K562 (cell line): ENCODE measurements around the gene SHB. TPM values are rescaled to one million over a fixed set of nuclear protein-coding genes. Genes with fewer than 3 reads are reported as not detected.

ENCODE experiments used
- CCNT2 ChIP-seq: IDR thresholded peaks from 2 replicates; pipeline ENCODE4 v1.6.1; 2011; ENCODE audit warnings: borderline replicate concordance, low read depth, mild to moderate bottlenecking, moderate library complexity, mixed read lengths, low read length; ENCODE audit not compliant: insufficient read length; ENCODE audit errors: extremely low read depth
- ELF4 ChIP-seq: fragments of 450-650 bp; formaldehyde crosslinking; IDR thresholded peaks from 2 replicates; pipeline ENCODE4 v1.4.0; 2022; ENCODE audit warnings: missing genetic modification characterization
- ESRRB ChIP-seq: fragments of 250-450 bp; sonication (Bioruptor Pico); IDR thresholded peaks from 2 replicates; pipeline ENCODE4 v1.5.0; 2020; ENCODE audit warnings: mild to moderate bottlenecking, moderate library complexity, borderline replicate concordance
- GATA2 ChIP-seq: sonication (generic); formaldehyde crosslinking; IDR thresholded peaks from 2 replicates; pipeline ENCODE4 v1.4.0; 2020; ENCODE audit warnings: mild to moderate bottlenecking, missing genetic modification reagents
- ILK ChIP-seq: fragments of 450-650 bp; IDR thresholded peaks from 2 replicates; pipeline ENCODE4 v1.6.1; 2016; ENCODE audit warnings: missing genetic modification characterization, low read depth, mild to moderate bottlenecking, missing compliant biosample characterization, moderate library complexity, borderline replicate concordance
- IRF9 ChIP-seq: fragments of 450-650 bp; IDR thresholded peaks from 2 replicates; pipeline ENCODE4 v1.6.1; 2016; ENCODE audit warnings: missing biosample characterization, missing genetic modification characterization
- KLF16 ChIP-seq: IDR thresholded peaks from 2 replicates; pipeline ENCODE4 v1.6.1; 2016; ENCODE audit warnings: antibody characterized with exemption
- MYBL2 ChIP-seq, 2 experiments: fragments of 450-650 bp in 1 of 2; sonication (generic) in 1 of 2; formaldehyde crosslinking in 1 of 2; IDR thresholded peaks; 2 replicates each; pipeline versions ENCODE4 v1.6.1 to v1.8.1; 2017 to 2022; ENCODE audit warnings: borderline replicate concordance in 1 of 2, inconsistent platforms in 1 of 2, low read depth in 1 of 2, mild to moderate bottlenecking in 1 of 2, missing genetic modification reagents in 1 of 2, moderate library complexity in 1 of 2
- NCOA6 ChIP-seq: fragments of 450-650 bp; IDR thresholded peaks from 2 replicates; pipeline ENCODE4 v1.6.1; 2017; ENCODE audit warnings: mild to moderate bottlenecking
- SMAD4 ChIP-seq: fragments of 250-450 bp; sonication (Bioruptor Pico); conservative IDR thresholded peaks from 2 replicates; pipeline ENCODE4 v1.8.0; 2021; ENCODE audit warnings: inconsistent platforms, mild to moderate bottlenecking, moderate library complexity
- WHSC1 ChIP-seq: IDR thresholded peaks from one replicate; pipeline ENCODE4 v1.6.1; 2012; ENCODE audit warnings: low read length, control low read depth, inconsistent platforms
- ZNF133 ChIP-seq: fragments of 250-450 bp; sonication (Bioruptor Pico); IDR thresholded peaks from 2 replicates; pipeline ENCODE4 v1.4.0; 2020; ENCODE audit warnings: mild to moderate bottlenecking
- ZNF41 ChIP-seq: fragments of 250-450 bp; sonication (Bioruptor Pico); conservative IDR thresholded peaks from 2 replicates; pipeline ENCODE4 v1.4.0; 2020; ENCODE audit warnings: mild to moderate bottlenecking
- ZNF561 ChIP-seq: fragments of 450-650 bp; formaldehyde crosslinking; conservative IDR thresholded peaks from 2 replicates; pipeline ENCODE4 v1.4.0; 2020; ENCODE audit warnings: mild to moderate bottlenecking, moderate library complexity
- ZNF780A ChIP-seq: fragments of 250-450 bp; sonication (Bioruptor Pico); IDR thresholded peaks from 2 replicates; pipeline ENCODE4 v1.5.0; 2021; ENCODE audit warnings: mild to moderate bottlenecking
- polyA plus RNA-seq, 8 experiments: library from polyadenylated mRNA; depleted of rRNA in 4 of 8; stranded (reverse) in 5 of 8; unstranded in 3 of 8; fragments of >200 nt; fragmentation: Nextera tagmentation in 2 of 8; fragmentation: Illumina TruSeq in 1 of 8; extraction: Ambion mirVana in 2 of 8; extraction: Trizol in 1 of 8; gene quantifications; 2 replicates each; pipeline versions ENCODE4 v1.2.1 to v1.2.3, GENCODE V29; 2011 to 2014; ENCODE audit warnings: inconsistent platforms in 1 of 8, missing spikeins in 1 of 8
- total RNA-seq, 7 experiments: library from RNA; depleted of rRNA in 6 of 7; stranded (reverse); fragments of >200 nt in 6 of 7; fragmentation: Illumina TruSeq in 2 of 7; extraction: Trizol in 2 of 7; gene quantifications; 2 replicates each; pipeline versions ENCODE4 v1.2.1 to v1.2.3, GENCODE V29; 2011 to 2021; ENCODE audit warnings: low replicate concordance in 1 of 7
- TF ChIP-seq, protein P1 (sequence below): fragments of 250-450 bp; sonication (Bioruptor Pico); IDR thresholded peaks from 2 replicates; pipeline ENCODE4 v1.8.0; 2021; ENCODE audit warnings: moderate library complexity, mild to moderate bottlenecking, inconsistent platforms
- TF ChIP-seq, protein P2 (sequence below): fragments of 250-450 bp; sonication (Bioruptor Pico); IDR thresholded peaks from 2 replicates; pipeline ENCODE4 v1.8.0; 2022; ENCODE audit warnings: inconsistent platforms
- TF ChIP-seq, protein P3 (sequence below): fragments of 250-450 bp; sonication (Bioruptor Pico); IDR thresholded peaks from 2 replicates; pipeline ENCODE4 v1.4.0; 2020; ENCODE audit warnings: mild to moderate bottlenecking, moderate library complexity

SHB gene
- total and polyA plus RNA-seq, 9 of the 15 experiments (the other 6 are each of a cell fraction or from before 2014, with no cell fraction given): 0.78 to 16.0 (median 5.3) TPM

DNA sequence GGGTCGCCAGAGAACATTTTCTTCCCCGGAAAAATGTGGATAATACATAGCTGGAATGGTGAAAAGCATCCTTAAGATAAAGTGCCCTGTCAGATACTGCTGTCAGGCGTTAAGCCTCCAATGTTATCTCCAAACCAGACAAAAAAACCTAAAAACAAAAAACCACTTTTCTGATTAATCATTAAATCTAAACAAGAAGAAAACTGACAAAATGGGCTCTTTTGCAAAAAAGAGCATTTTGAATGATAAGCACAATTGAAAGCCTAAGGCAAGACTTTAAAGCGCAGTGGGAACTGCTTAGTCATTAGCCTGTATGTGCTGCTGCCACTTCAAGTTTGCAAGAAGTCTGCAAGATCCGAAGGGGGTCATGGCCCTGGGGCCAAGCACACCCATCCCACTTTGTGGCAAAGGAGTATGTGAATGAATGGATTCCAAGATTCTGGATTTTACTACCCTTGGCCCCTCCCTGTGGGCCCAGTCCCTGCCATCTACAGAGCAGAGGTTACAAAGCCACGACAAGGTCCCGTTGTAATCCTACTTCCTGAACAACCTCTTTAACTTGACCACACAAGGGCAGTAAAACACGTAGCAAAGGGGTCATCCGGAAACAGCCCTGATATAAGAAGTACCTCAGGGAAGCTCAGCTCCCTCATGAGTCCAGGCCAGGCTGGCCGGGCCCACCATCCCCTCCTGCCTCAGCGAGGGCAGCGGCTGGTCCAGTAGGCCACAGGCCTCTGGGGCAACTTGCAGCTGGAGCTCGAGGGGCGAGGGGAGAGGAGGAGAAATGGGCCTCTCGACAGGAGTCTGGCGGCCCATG, 29.7 kb downstream of the SHB start (continued):
- TF ChIP-seq, protein P1, sequence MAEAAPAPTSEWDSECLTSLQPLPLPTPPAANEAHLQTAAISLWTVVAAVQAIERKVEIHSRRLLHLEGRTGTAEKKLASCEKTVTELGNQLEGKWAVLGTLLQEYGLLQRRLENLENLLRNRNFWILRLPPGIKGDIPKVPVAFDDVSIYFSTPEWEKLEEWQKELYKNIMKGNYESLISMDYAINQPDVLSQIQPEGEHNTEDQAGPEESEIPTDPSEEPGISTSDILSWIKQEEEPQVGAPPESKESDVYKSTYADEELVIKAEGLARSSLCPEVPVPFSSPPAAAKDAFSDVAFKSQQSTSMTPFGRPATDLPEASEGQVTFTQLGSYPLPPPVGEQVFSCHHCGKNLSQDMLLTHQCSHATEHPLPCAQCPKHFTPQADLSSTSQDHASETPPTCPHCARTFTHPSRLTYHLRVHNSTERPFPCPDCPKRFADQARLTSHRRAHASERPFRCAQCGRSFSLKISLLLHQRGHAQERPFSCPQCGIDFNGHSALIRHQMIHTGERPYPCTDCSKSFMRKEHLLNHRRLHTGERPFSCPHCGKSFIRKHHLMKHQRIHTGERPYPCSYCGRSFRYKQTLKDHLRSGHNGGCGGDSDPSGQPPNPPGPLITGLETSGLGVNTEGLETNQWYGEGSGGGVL (CRISPR knock-in tag): no peak
- TF ChIP-seq GATA2 (CRISPR knock-in tag): peak; percentile 50; the same call in 1 of the 2 replicates
- TF ChIP-seq ILK (tag): no peak
- no peak for TF ChIP-seq IRF9
- TF ChIP-seq, protein P2, sequence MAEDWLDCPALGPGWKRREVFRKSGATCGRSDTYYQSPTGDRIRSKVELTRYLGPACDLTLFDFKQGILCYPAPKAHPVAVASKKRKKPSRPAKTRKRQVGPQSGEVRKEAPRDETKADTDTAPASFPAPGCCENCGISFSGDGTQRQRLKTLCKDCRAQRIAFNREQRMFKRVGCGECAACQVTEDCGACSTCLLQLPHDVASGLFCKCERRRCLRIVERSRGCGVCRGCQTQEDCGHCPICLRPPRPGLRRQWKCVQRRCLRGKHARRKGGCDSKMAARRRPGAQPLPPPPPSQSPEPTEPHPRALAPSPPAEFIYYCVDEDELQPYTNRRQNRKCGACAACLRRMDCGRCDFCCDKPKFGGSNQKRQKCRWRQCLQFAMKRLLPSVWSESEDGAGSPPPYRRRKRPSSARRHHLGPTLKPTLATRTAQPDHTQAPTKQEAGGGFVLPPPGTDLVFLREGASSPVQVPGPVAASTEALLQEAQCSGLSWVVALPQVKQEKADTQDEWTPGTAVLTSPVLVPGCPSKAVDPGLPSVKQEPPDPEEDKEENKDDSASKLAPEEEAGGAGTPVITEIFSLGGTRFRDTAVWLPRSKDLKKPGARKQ (CRISPR knock-in tag): no peak
- TF ChIP-seq ZNF561: no peak
- no peak for TF ChIP-seq MYBL2 (IDR thresholded peaks at IDR 0.05; ENCODE audit: low read depth)
- no peak for TF ChIP-seq MYBL2 (CRISPR knock-in tag; IDR thresholded peaks at IDR 0.05; ENCODE audit: borderline replicate concordance)
- TF ChIP-seq, protein P3, sequence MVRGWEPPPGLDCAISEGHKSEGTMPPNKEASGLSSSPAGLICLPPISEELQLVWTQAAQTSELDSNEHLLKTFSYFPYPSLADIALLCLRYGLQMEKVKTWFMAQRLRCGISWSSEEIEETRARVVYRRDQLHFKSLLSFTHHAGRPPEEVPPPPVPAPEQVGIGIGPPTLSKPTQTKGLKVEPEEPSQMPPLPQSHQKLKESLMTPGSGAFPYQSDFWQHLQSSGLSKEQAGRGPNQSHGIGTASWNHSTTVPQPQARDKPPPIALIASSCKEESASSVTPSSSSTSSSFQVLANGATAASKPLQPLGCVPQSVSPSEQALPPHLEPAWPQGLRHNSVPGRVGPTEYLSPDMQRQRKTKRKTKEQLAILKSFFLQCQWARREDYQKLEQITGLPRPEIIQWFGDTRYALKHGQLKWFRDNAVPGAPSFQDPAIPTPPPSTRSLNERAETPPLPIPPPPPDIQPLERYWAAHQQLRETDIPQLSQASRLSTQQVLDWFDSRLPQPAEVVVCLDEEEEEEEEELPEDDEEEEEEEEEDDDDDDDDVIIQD: peak; percentile 77; the same call in 1 of the 2 replicates
- no peak for TF ChIP-seq ZNF780A (CRISPR knock-in tag)
- TF ChIP-seq SMAD4 (CRISPR knock-in tag): peak; percentile 70; the same call in 1 of the 2 replicates
- no peak for TF ChIP-seq WHSC1
- TF ChIP-seq KLF16: no peak
- TF ChIP-seq ZNF133: 0 out of 2 replicates have a peak, but pooled peaks have one; percentile 46
- 0 out of 2 replicates have a peak, but pooled peaks have one; percentile 59 for TF ChIP-seq ELF4
- no peak for TF ChIP-seq ESRRB (CRISPR knock-in tag)
- no peak for TF ChIP-seq CCNT2
- TF ChIP-seq NCOA6: no peak
- no peak for TF ChIP-seq ZNF41 (CRISPR knock-in tag)
